WTC11 (cell line): ENCODE results near the gene SMPX. TPM values are rescaled to one million over a fixed set of nuclear protein-coding genes. Genes with fewer than 3 reads are reported as not detected.

Experiments
- ATAC-seq: fragments of 200-7000 bp; cut with Tn5 transposase; 2 replicates; pipeline ENCODE4 v1.10.0; 2021; ENCODE audit warnings: mild to moderate bottlenecking, moderate library complexity
- CTCF ChIA-PET: fragments of 300-600 bp; sonication (Branson Sonifier 250); formaldehyde crosslinking; loops from one replicate; lab custom pipeline; 2021; ENCODE audit warnings: antibody characterized with exemption; lab: Charles Lee
- POLR2A ChIA-PET: fragments of 350-600 bp; sonication (Branson Sonifier 250); formaldehyde crosslinking; loops from one replicate; lab custom pipeline; 2021; ENCODE audit warnings: antibody characterized with exemption; lab: Charles Lee
- DNase-seq: peaks from one replicate; pipeline ENCODE4 v3.0.0; 2021; ENCODE audit warnings: low spot score
- H3K27ac Mint-ChIP-seq: 2 replicates; pipeline ENCODE4 v1.8.0; 2021; ENCODE audit warnings: mixed read lengths
- H3K27me3 Mint-ChIP-seq: 2 replicates; pipeline ENCODE4 v1.8.0; 2021; ENCODE audit warnings: low read depth, mild to moderate bottlenecking, moderate library complexity, mixed read lengths
- H3K36me3 Mint-ChIP-seq: 2 replicates; pipeline ENCODE4 v1.8.0; 2021; ENCODE audit warnings: mixed read lengths
- H3K4me1 Mint-ChIP-seq: 2 replicates; pipeline ENCODE4 v1.8.0; 2022; ENCODE audit warnings: mixed read lengths
- H3K4me3 Mint-ChIP-seq: 2 replicates; pipeline ENCODE4 v1.8.0; 2021; ENCODE audit warnings: mild to moderate bottlenecking, moderate library complexity, mixed read lengths
- H3K9me3 Mint-ChIP-seq: 2 replicates; pipeline ENCODE4 v1.8.0; 2021; ENCODE audit warnings: mixed read lengths
- CBFB ChIP-seq: sonication (generic); formaldehyde crosslinking; IDR thresholded peaks from 2 replicates; pipeline ENCODE4 v1.8.1; 2022; ENCODE audit warnings: mild to moderate bottlenecking, low read depth, missing genetic modification reagents
- CREM ChIP-seq: sonication (generic); formaldehyde crosslinking; IDR thresholded peaks from 2 replicates; pipeline ENCODE4 v1.8.1; 2022; ENCODE audit warnings: mild to moderate bottlenecking, missing genetic modification reagents, moderate library complexity
- ETV6 ChIP-seq: sonication (generic); formaldehyde crosslinking; IDR thresholded peaks from 2 replicates; pipeline ENCODE4 v1.8.1; 2022; ENCODE audit warnings: mild to moderate bottlenecking, missing genetic modification reagents
- FOXK1 ChIP-seq: sonication (generic); formaldehyde crosslinking; IDR thresholded peaks from 2 replicates; pipeline ENCODE4 v1.8.0; 2022; ENCODE audit warnings: mild to moderate bottlenecking, moderate library complexity, missing genetic modification reagents
- KAT7 ChIP-seq: sonication (generic); formaldehyde crosslinking; IDR thresholded peaks from 2 replicates; pipeline ENCODE4 v1.8.1; 2023; ENCODE audit warnings: missing genetic modification reagents, mild to moderate bottlenecking, borderline replicate concordance
- MXD4 ChIP-seq: fragments of 250-450 bp; sonication (Bioruptor Pico); IDR thresholded peaks from 2 replicates; pipeline ENCODE4 v1.8.0; 2021; ENCODE audit warnings: mild to moderate bottlenecking, moderate library complexity, borderline replicate concordance
- PRRX2 ChIP-seq: fragments of 250-450 bp; sonication (Bioruptor Pico); IDR thresholded peaks from 2 replicates; pipeline ENCODE4 v1.8.0; 2021; ENCODE audit warnings: mild to moderate bottlenecking
- SOX15 ChIP-seq: fragments of 250-450 bp; sonication (Bioruptor Pico); IDR thresholded peaks from 2 replicates; pipeline ENCODE4 v1.9.0; 2021; ENCODE audit warnings: mild to moderate bottlenecking
- TEAD1 ChIP-seq: sonication (generic); formaldehyde crosslinking; IDR thresholded peaks from 2 replicates; pipeline ENCODE4 v1.8.0; 2022; ENCODE audit warnings: mild to moderate bottlenecking, missing genetic modification reagents
- TEAD4 ChIP-seq: sonication (generic); formaldehyde crosslinking; IDR thresholded peaks from 2 replicates; pipeline ENCODE4 v1.8.0; 2022; ENCODE audit warnings: mild to moderate bottlenecking, missing genetic modification reagents
- total RNA-seq: library from RNA; stranded (reverse); gene quantifications from 3 replicates; pipeline ENCODE4 v1.2.3, GENCODE V29; 2021
- TF ChIP-seq, protein P1 (sequence below): sonication (generic); formaldehyde crosslinking; IDR thresholded peaks from 2 replicates; pipeline ENCODE4 v1.8.1; 2023; ENCODE audit warnings: mild to moderate bottlenecking, missing genetic modification reagents
- TF ChIP-seq, protein P2 (sequence below): sonication (generic); formaldehyde crosslinking; IDR thresholded peaks from 2 replicates; pipeline ENCODE4 v1.8.1; 2023; ENCODE audit warnings: mild to moderate bottlenecking, missing genetic modification reagents, moderate library complexity
- TF ChIP-seq, protein P3 (sequence below): fragments of 250-450 bp; sonication (Bioruptor Pico); IDR thresholded peaks from 2 replicates; pipeline ENCODE4 v1.8.0; 2021; ENCODE audit warnings: mild to moderate bottlenecking
- TF ChIP-seq, protein P4 (sequence below): sonication (generic); formaldehyde crosslinking; IDR thresholded peaks from 2 replicates; pipeline ENCODE4 v1.8.1; 2022; ENCODE audit warnings: mild to moderate bottlenecking, moderate library complexity, missing genetic modification reagents
- TF ChIP-seq, protein P5 (sequence below): fragments of 250-450 bp; sonication (Bioruptor Pico); IDR thresholded peaks from 2 replicates; pipeline ENCODE4 v1.9.0; 2021; ENCODE audit warnings: mild to moderate bottlenecking
- TF ChIP-seq, protein P6 (sequence below): sonication (generic); formaldehyde crosslinking; IDR thresholded peaks from 2 replicates; pipeline ENCODE4 v1.8.0; 2023; ENCODE audit warnings: missing genetic modification reagents, mild to moderate bottlenecking, borderline replicate concordance
- TF ChIP-seq, protein P7 (sequence below): sonication (generic); formaldehyde crosslinking; IDR thresholded peaks from 2 replicates; pipeline ENCODE4 v1.8.0; 2022; ENCODE audit warnings: mild to moderate bottlenecking, missing genetic modification reagents
- TF ChIP-seq, protein P8 (sequence below): sonication (generic); formaldehyde crosslinking; IDR thresholded peaks from 2 replicates; pipeline ENCODE4 v1.8.0; 2022; ENCODE audit warnings: mild to moderate bottlenecking, missing genetic modification reagents

SMPX gene
- total RNA-seq, 1 experiment from 2014 or later, result not detected

DNA sequence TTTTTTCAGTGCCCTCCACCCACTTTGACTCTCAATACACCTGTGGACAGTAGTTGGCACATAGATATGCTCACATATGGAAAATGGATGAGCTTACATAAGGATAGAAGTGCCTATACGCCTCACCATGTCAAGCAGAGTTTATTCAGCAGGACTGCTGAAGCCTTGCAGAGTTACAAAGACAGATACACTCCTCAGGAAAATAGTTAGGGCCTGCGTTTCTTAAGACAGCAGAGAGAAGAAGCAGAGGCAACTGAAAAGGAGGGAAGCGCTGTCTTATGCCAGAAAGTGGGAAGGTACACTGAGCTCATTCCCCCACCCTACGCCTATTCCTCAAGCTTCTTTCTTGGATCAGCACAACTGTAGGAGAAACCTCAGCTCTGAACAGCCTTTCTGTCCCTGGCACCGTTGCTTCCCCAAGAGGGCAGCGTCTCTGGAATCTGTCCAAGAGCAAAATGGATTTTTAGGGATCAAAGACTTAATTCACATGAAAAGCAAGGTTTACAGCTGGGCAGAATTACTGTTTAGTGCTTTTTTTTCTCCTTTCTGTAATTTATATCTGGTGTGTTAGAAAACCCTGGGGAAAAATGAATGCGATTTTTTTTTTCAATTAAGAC is 44.2 kb upstream of the SMPX start:
- no peak overlapping the region for H3K27ac Mint-ChIP-seq

DNA sequence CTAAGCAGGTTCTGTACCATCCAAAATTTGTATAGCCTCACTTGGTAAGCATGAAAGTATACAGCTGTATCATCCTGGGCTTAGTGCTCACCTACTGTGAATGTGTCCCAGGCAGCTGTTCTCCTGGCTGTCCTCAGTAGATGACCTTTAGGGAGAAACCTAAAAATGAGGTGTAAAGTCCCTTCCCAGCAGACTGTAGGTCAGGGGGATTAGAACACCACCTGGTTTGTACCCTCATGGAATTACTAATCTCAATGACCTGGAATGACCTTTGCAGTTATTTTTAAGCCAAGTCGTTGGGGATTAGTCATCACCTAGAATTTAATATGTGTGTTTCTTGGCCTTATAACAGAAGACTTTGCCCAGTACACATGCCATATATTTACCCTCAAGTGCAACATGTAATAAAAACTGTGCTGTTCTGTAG is 42.4 kb upstream of the SMPX start:
- TF ChIP-seq, protein P1, sequence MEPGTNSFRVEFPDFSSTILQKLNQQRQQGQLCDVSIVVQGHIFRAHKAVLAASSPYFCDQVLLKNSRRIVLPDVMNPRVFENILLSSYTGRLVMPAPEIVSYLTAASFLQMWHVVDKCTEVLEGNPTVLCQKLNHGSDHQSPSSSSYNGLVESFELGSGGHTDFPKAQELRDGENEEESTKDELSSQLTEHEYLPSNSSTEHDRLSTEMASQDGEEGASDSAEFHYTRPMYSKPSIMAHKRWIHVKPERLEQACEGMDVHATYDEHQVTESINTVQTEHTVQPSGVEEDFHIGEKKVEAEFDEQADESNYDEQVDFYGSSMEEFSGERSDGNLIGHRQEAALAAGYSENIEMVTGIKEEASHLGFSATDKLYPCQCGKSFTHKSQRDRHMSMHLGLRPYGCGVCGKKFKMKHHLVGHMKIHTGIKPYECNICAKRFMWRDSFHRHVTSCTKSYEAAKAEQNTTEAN (CRISPR knock-in tag), result no peak
- ATAC-seq, result no peak
- DNase-seq, result no peak
- Mint-ChIP-seq H3K9me3 (no peaks in the 10 kb centered on the region), H3K4me1 (no peaks in the 10 kb centered on the region), H3K27me3 (no peaks in the 10 kb centered on the region), H3K4me3 (no peak overlapping the region), H3K36me3 (no peaks in the 10 kb centered on the region), H3K27ac (no peak overlapping the region)
- ChIA-PET POLR2A (no interaction called here), CTCF (no interaction called here)

More for the DNA sequence above, 44.2 kb upstream of the SMPX start:
- CTCF ChIA-PET, result interaction anchor here (1.8 kb wide), 1 partner anchor 31 kb away, joined by 5 read pairs; no protein-coding TSS in a partner anchor
- TF ChIP-seq TEAD4 (CRISPR knock-in tag) (no peak), CREM (CRISPR knock-in tag) (no peak)
- TF ChIP-seq, protein P2, sequence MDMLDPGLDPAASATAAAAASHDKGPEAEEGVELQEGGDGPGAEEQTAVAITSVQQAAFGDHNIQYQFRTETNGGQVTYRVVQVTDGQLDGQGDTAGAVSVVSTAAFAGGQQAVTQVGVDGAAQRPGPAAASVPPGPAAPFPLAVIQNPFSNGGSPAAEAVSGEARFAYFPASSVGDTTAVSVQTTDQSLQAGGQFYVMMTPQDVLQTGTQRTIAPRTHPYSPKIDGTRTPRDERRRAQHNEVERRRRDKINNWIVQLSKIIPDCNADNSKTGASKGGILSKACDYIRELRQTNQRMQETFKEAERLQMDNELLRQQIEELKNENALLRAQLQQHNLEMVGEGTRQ, result no peak
- TF ChIP-seq, protein P3, sequence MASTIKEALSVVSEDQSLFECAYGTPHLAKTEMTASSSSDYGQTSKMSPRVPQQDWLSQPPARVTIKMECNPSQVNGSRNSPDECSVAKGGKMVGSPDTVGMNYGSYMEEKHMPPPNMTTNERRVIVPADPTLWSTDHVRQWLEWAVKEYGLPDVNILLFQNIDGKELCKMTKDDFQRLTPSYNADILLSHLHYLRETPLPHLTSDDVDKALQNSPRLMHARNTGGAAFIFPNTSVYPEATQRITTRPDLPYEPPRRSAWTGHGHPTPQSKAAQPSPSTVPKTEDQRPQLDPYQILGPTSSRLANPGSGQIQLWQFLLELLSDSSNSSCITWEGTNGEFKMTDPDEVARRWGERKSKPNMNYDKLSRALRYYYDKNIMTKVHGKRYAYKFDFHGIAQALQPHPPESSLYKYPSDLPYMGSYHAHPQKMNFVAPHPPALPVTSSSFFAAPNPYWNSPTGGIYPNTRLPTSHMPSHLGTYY (CRISPR knock-in tag), result no peak
- TF ChIP-seq, protein P4, sequence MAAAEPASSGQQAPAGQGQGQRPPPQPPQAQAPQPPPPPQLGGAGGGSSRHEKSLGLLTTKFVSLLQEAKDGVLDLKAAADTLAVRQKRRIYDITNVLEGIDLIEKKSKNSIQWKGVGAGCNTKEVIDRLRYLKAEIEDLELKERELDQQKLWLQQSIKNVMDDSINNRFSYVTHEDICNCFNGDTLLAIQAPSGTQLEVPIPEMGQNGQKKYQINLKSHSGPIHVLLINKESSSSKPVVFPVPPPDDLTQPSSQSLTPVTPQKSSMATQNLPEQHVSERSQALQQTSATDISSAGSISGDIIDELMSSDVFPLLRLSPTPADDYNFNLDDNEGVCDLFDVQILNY (CRISPR knock-in tag), result no peak
- TF ChIP-seq, protein P5, sequence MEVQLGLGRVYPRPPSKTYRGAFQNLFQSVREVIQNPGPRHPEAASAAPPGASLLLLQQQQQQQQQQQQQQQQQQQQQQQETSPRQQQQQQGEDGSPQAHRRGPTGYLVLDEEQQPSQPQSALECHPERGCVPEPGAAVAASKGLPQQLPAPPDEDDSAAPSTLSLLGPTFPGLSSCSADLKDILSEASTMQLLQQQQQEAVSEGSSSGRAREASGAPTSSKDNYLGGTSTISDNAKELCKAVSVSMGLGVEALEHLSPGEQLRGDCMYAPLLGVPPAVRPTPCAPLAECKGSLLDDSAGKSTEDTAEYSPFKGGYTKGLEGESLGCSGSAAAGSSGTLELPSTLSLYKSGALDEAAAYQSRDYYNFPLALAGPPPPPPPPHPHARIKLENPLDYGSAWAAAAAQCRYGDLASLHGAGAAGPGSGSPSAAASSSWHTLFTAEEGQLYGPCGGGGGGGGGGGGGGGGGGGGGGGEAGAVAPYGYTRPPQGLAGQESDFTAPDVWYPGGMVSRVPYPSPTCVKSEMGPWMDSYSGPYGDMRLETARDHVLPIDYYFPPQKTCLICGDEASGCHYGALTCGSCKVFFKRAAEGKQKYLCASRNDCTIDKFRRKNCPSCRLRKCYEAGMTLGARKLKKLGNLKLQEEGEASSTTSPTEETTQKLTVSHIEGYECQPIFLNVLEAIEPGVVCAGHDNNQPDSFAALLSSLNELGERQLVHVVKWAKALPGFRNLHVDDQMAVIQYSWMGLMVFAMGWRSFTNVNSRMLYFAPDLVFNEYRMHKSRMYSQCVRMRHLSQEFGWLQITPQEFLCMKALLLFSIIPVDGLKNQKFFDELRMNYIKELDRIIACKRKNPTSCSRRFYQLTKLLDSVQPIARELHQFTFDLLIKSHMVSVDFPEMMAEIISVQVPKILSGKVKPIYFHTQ (CRISPR knock-in tag), result no peak
- TF ChIP-seq, all 79 proteins: peak for 0
- H3K9me3 Mint-ChIP-seq, result no peaks in the 10 kb centered on the region
- no peaks in the 10 kb centered on the region for H3K36me3 Mint-ChIP-seq
- H3K4me1 Mint-ChIP-seq, result no peaks in the 10 kb centered on the region
- POLR2A ChIA-PET, result no interaction called here
- DNase-seq (no peak), ATAC-seq (no peak; the same call in 1 of the 2 replicates)
- no peaks in the 10 kb centered on the region for H3K27me3 Mint-ChIP-seq
- H3K4me3 Mint-ChIP-seq, result no peak overlapping the region

DNA sequence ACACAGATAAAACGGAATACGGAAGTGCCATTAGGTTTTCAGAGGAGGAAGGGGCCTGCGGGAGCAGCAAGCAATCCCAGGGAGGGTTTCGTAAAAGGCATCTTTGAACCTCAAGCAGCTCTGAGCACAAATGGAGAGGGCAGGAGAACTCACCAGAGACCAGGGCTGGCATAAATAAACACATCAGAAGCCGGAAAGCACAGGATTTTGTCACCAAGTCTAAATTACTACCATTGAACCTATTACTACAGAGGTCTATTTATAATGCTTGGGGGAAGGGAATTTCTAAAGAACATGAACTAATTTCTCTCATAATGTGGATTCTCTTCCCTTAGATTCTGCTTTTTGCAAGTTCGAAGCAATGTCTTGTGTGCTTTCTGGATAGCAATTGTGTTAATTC is 41.9 kb upstream of the SMPX start:
- POLR2A ChIA-PET, result no interaction called here
- Mint-ChIP-seq H3K4me1 (no peaks in the 10 kb centered on the region), H3K9me3 (no peaks in the 10 kb centered on the region), H3K27me3 (no peaks in the 10 kb centered on the region), H3K36me3 (no peaks in the 10 kb centered on the region), H3K27ac (no peak overlapping the region; the same call in 1 of the 2 replicates), H3K4me3 (no peak overlapping the region)
- CTCF ChIA-PET, result no interaction called here
- ATAC-seq, result no peak
- DNase-seq, result no peak
- TF ChIP-seq, protein P6, sequence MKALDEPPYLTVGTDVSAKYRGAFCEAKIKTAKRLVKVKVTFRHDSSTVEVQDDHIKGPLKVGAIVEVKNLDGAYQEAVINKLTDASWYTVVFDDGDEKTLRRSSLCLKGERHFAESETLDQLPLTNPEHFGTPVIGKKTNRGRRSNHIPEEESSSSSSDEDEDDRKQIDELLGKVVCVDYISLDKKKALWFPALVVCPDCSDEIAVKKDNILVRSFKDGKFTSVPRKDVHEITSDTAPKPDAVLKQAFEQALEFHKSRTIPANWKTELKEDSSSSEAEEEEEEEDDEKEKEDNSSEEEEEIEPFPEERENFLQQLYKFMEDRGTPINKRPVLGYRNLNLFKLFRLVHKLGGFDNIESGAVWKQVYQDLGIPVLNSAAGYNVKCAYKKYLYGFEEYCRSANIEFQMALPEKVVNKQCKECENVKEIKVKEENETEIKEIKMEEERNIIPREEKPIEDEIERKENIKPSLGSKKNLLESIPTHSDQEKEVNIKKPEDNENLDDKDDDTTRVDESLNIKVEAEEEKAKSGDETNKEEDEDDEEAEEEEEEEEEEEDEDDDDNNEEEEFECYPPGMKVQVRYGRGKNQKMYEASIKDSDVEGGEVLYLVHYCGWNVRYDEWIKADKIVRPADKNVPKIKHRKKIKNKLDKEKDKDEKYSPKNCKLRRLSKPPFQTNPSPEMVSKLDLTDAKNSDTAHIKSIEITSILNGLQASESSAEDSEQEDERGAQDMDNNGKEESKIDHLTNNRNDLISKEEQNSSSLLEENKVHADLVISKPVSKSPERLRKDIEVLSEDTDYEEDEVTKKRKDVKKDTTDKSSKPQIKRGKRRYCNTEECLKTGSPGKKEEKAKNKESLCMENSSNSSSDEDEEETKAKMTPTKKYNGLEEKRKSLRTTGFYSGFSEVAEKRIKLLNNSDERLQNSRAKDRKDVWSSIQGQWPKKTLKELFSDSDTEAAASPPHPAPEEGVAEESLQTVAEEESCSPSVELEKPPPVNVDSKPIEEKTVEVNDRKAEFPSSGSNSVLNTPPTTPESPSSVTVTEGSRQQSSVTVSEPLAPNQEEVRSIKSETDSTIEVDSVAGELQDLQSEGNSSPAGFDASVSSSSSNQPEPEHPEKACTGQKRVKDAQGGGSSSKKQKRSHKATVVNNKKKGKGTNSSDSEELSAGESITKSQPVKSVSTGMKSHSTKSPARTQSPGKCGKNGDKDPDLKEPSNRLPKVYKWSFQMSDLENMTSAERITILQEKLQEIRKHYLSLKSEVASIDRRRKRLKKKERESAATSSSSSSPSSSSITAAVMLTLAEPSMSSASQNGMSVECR, result no peak
- TF ChIP-seq, protein P7, sequence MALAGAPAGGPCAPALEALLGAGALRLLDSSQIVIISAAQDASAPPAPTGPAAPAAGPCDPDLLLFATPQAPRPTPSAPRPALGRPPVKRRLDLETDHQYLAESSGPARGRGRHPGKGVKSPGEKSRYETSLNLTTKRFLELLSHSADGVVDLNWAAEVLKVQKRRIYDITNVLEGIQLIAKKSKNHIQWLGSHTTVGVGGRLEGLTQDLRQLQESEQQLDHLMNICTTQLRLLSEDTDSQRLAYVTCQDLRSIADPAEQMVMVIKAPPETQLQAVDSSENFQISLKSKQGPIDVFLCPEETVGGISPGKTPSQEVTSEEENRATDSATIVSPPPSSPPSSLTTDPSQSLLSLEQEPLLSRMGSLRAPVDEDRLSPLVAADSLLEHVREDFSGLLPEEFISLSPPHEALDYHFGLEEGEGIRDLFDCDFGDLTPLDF (CRISPR knock-in tag), result no peak
- TF ChIP-seq, protein P8, sequence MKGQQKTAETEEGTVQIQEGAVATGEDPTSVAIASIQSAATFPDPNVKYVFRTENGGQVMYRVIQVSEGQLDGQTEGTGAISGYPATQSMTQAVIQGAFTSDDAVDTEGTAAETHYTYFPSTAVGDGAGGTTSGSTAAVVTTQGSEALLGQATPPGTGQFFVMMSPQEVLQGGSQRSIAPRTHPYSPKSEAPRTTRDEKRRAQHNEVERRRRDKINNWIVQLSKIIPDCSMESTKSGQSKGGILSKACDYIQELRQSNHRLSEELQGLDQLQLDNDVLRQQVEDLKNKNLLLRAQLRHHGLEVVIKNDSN (CRISPR knock-in tag), result no peak
- no peak for TF ChIP-seq SOX15 (CRISPR knock-in tag)
- no peak for TF ChIP-seq KAT7 (CRISPR knock-in tag)
- no peak for TF ChIP-seq FOXK1 (CRISPR knock-in tag)
- TF ChIP-seq MXD4 (CRISPR knock-in tag), result no peak
- TF ChIP-seq ETV6 (CRISPR knock-in tag), result no peak
- TF ChIP-seq PRRX2 (CRISPR knock-in tag), result no peak
- TF ChIP-seq TEAD1, result no peak
- no peak for TF ChIP-seq CBFB (CRISPR knock-in tag)
